Measurements from ENCODE around the gene AMOTL2. TPM values are rescaled to one million over a fixed set of nuclear protein-coding genes. Genes with fewer than 3 reads are reported as not detected.

The AMOTL2 gene
- total RNA-seq, 1 experiment from 2014 or later: 76.9 TPM

DNA sequence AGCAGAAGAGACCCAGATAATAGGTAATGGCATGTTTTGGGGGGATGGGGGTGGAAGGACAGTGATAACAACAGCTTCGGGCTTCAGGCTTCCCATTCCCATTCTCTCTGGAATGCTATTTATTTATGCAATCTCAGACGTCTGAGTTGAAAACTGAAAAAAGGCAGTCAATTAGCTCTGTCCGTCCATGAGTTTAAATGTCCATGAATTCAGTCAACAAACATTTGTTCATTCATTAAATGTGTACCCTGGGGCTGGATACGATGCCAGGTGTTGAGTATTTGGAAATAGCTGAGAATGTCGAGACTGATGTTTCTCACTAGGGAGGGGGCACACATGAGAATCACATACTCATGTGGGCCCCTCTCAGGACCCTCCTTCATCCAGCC lies 42.4 kb downstream of the AMOTL2 start:
- peak overlapping the region; percentile 52; the same call in 1 of the 2 replicates for H3K27ac Mint-ChIP-seq
- ChIA-PET POLR2A (interaction anchor here (1.0 to 1.7 kb wide), 5 partner anchors 18 to 43 kb away, joined by 3 to 11 read pairs (median 4); partner anchors contain the start of gene AMOTL2), CTCF (interaction anchor here (1.2 to 2.7 kb wide), 4 partner anchors 18 to 32 kb away, joined by 5 to 12 read pairs (median 6); no protein-coding TSS in a partner anchor)
- H3K4me1 Mint-ChIP-seq: peaks cover 67% of the 10 kb centered on the region
- H3K9me3 Mint-ChIP-seq: no peaks in the 10 kb centered on the region
- no peak overlapping the region for H3K4me3 Mint-ChIP-seq
- ATAC-seq (no peak), DNase-seq (ENCODE audit: low spot score) (no peak)
- no peaks in the 10 kb centered on the region for H3K27me3 Mint-ChIP-seq (ENCODE audit: low read depth)
- TF ChIP-seq CDX4 (CRISPR knock-in tag; IDR thresholded peaks at IDR 0.05; ENCODE audit: borderline replicate concordance) (no peak), CREM (CRISPR knock-in tag; IDR thresholded peaks at IDR 0.05) (no peak), ZSCAN18 (CRISPR knock-in tag; IDR thresholded peaks at IDR 0.05) (no peak), ESRRA (CRISPR knock-in tag; IDR thresholded peaks at IDR 0.05; ENCODE audit: borderline replicate concordance) (no peak), NR3C1 (CRISPR knock-in tag; conservative IDR thresholded peaks at IDR 0.05; ENCODE audit: low read depth) (no peak), NFATC4 (CRISPR knock-in tag; IDR thresholded peaks at IDR 0.05) (no peak), ZNF416 (CRISPR knock-in tag; IDR thresholded peaks at IDR 0.05) (no peak), FOXJ3 (CRISPR knock-in tag; IDR thresholded peaks at IDR 0.05; ENCODE audit: borderline replicate concordance) (no peak), SP1 (CRISPR knock-in tag; conservative IDR thresholded peaks at IDR 0.05) (no peak), GABPB1 (CRISPR knock-in tag; IDR thresholded peaks at IDR 0.05) (no peak), MYBL2 (CRISPR knock-in tag; IDR thresholded peaks at IDR 0.05) (no peak), ZMAT4 (CRISPR knock-in tag; IDR thresholded peaks at IDR 0.05) (no peak)
- TF ChIP-seq, protein P1, sequence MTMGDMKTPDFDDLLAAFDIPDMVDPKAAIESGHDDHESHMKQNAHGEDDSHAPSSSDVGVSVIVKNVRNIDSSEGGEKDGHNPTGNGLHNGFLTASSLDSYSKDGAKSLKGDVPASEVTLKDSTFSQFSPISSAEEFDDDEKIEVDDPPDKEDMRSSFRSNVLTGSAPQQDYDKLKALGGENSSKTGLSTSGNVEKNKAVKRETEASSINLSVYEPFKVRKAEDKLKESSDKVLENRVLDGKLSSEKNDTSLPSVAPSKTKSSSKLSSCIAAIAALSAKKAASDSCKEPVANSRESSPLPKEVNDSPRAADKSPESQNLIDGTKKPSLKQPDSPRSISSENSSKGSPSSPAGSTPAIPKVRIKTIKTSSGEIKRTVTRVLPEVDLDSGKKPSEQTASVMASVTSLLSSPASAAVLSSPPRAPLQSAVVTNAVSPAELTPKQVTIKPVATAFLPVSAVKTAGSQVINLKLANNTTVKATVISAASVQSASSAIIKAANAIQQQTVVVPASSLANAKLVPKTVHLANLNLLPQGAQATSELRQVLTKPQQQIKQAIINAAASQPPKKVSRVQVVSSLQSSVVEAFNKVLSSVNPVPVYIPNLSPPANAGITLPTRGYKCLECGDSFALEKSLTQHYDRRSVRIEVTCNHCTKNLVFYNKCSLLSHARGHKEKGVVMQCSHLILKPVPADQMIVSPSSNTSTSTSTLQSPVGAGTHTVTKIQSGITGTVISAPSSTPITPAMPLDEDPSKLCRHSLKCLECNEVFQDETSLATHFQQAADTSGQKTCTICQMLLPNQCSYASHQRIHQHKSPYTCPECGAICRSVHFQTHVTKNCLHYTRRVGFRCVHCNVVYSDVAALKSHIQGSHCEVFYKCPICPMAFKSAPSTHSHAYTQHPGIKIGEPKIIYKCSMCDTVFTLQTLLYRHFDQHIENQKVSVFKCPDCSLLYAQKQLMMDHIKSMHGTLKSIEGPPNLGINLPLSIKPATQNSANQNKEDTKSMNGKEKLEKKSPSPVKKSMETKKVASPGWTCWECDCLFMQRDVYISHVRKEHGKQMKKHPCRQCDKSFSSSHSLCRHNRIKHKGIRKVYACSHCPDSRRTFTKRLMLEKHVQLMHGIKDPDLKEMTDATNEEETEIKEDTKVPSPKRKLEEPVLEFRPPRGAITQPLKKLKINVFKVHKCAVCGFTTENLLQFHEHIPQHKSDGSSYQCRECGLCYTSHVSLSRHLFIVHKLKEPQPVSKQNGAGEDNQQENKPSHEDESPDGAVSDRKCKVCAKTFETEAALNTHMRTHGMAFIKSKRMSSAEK (CRISPR knock-in tag; IDR thresholded peaks at IDR 0.05; ENCODE audit: borderline replicate concordance): no peak
- TF ChIP-seq, protein P2, sequence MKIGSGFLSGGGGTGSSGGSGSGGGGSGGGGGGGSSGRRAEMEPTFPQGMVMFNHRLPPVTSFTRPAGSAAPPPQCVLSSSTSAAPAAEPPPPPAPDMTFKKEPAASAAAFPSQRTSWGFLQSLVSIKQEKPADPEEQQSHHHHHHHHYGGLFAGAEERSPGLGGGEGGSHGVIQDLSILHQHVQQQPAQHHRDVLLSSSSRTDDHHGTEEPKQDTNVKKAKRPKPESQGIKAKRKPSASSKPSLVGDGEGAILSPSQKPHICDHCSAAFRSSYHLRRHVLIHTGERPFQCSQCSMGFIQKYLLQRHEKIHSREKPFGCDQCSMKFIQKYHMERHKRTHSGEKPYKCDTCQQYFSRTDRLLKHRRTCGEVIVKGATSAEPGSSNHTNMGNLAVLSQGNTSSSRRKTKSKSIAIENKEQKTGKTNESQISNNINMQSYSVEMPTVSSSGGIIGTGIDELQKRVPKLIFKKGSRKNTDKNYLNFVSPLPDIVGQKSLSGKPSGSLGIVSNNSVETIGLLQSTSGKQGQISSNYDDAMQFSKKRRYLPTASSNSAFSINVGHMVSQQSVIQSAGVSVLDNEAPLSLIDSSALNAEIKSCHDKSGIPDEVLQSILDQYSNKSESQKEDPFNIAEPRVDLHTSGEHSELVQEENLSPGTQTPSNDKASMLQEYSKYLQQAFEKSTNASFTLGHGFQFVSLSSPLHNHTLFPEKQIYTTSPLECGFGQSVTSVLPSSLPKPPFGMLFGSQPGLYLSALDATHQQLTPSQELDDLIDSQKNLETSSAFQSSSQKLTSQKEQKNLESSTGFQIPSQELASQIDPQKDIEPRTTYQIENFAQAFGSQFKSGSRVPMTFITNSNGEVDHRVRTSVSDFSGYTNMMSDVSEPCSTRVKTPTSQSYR (CRISPR knock-in tag; IDR thresholded peaks at IDR 0.05): no peak
- TF ChIP-seq, protein P3, sequence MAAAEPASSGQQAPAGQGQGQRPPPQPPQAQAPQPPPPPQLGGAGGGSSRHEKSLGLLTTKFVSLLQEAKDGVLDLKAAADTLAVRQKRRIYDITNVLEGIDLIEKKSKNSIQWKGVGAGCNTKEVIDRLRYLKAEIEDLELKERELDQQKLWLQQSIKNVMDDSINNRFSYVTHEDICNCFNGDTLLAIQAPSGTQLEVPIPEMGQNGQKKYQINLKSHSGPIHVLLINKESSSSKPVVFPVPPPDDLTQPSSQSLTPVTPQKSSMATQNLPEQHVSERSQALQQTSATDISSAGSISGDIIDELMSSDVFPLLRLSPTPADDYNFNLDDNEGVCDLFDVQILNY (CRISPR knock-in tag; IDR thresholded peaks at IDR 0.05): no peak
- TF ChIP-seq, protein P4, sequence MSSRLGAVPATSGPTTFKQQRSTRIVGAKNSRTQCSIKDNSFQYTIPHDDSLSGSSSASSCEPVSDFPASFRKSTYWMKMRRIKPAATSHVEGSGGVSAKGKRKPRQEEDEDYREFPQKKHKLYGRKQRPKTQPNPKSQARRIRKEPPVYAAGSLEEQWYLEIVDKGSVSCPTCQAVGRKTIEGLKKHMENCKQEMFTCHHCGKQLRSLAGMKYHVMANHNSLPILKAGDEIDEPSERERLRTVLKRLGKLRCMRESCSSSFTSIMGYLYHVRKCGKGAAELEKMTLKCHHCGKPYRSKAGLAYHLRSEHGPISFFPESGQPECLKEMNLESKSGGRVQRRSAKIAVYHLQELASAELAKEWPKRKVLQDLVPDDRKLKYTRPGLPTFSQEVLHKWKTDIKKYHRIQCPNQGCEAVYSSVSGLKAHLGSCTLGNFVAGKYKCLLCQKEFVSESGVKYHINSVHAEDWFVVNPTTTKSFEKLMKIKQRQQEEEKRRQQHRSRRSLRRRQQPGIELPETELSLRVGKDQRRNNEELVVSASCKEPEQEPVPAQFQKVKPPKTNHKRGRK (CRISPR knock-in tag; IDR thresholded peaks at IDR 0.05; ENCODE audit: borderline replicate concordance): no peak
- H3K36me3 Mint-ChIP-seq: no peaks in the 10 kb centered on the region

All from WTC11 (cell line).